Inflammatory macrophage treated with lipopolysaccharide for 1 hour (primary cell): ENCODE measurements around the gene PSMB11.

Experiments
- DNase-seq, 2 donors: peaks; one replicate each; pipeline ENCODE4 v3.0.0-alpha.2; 2020 to 2022

Gene PSMB11

GRCh38 chr14:23044840-23045239, 2.8 kb downstream of the PSMB11 start:
- no peak for DNase-seq

- DNase-seq, result no peak
Measured at GRCh38 chr14:23045419-23046357, 3.7 kb downstream of the PSMB11 start.

GRCh38 chr14:23047034-23047634, 5.1 kb downstream of the PSMB11 start:
- DNase-seq, result no peak

- DNase-seq, result no peak
Measured at GRCh38 chr14:23047751-23048693, 6.0 kb downstream of the PSMB11 start.

- no peak for DNase-seq
Measured at GRCh38 chr14:23049011-23049410, 7.0 kb downstream of the PSMB11 start.

- peak; percentile 16 to 25 for DNase-seq
Measured at GRCh38 chr14:23051141-23052057, 9.4 kb downstream of the PSMB11 start.

GRCh38 chr14:23052182-23052623, 10.2 kb downstream of the PSMB11 start:
- no peak for DNase-seq

GRCh38 chr14:23052671-23053070, 10.7 kb downstream of the PSMB11 start:
- DNase-seq, result no peak

- no peak for DNase-seq
Measured at GRCh38 chr14:23053426-23053825, 11.4 kb downstream of the PSMB11 start.

- DNase-seq, result no peak
Measured at GRCh38 chr14:23054000-23054811, 12.2 kb downstream of the PSMB11 start.

GRCh38 chr14:23055147-23055550, 13.1 kb downstream of the PSMB11 start:
- no peak for DNase-seq

GRCh38 chr14:23055621-23056144, 13.7 kb downstream of the PSMB11 start:
- no peak for DNase-seq

- peak; percentile 65 to 77 for DNase-seq
Measured at GRCh38 chr14:23056145-23056955, 14.3 kb downstream of the PSMB11 start.

- peak in 1 of 2 donors; percentile 36 for DNase-seq
Measured at GRCh38 chr14:23056956-23057756, 15.1 kb downstream of the PSMB11 start, which contains the start of gene CDH24. Gene CDH24, minus strand, starts transcription at chr14:23057520. Its CDS starts 1,787 bp downstream, at chr14:23055733.

- DNase-seq, result peak; percentile 33 to 86
Measured at GRCh38 chr14:23057757-23058653, 16.0 kb downstream of the PSMB11 start.

GRCh38 chr14:23058654-23059504, 16.9 kb downstream of the PSMB11 start:
- no peak for DNase-seq
